HUDEP-2 (cell line): ENCODE measurements around the gene MAN1A1.

Experiments used
- DNase-seq, 76 experiments: peaks; one replicate each; lab custom pipeline; 2025; ENCODE audit not compliant: unreplicated experiment in 76 of 76; lab: John Stamatoyannopoulos, UW

Gene MAN1A1

DNA sequence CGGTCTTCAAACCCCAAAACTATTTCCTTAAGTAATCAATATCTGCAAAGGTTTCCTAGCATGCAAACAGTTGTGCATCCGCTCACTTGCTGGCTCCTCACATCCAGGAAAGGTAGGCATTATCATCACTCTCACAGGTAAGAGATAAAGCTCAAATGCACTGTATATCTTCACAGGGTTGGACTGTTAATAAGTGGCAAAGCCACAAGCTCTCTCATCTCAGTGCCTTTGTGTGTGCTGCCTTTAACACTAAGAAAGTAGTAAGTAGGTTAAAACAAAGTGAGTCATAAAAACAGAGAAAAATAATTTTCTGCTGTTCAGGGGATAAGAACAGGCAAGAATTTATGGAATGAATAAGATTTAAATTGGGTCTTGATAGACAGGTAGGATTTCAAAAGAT, 21.3 kb downstream of the MAN1A1 start:
- DNase-seq = no peak

DNA sequence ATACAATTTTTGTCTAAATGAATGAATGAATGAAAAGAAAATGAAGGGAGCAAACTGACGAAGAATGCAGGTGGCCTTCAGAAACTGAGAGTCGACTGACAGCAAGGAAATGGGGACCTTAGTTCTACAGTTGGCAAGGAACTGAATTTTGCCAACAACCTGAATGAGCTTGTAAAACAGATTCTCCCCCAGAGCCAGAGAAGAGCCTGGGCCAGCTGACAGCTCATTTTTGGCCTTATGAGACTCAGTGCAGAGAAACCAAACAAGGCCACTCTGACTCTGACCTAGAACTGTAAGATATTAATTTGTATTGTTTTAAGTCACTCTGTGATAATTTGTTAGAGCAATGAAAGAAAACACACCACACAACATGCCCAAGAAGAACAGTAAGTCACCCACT, 21.8 kb downstream of the MAN1A1 start:
- DNase-seq = no peak

DNA sequence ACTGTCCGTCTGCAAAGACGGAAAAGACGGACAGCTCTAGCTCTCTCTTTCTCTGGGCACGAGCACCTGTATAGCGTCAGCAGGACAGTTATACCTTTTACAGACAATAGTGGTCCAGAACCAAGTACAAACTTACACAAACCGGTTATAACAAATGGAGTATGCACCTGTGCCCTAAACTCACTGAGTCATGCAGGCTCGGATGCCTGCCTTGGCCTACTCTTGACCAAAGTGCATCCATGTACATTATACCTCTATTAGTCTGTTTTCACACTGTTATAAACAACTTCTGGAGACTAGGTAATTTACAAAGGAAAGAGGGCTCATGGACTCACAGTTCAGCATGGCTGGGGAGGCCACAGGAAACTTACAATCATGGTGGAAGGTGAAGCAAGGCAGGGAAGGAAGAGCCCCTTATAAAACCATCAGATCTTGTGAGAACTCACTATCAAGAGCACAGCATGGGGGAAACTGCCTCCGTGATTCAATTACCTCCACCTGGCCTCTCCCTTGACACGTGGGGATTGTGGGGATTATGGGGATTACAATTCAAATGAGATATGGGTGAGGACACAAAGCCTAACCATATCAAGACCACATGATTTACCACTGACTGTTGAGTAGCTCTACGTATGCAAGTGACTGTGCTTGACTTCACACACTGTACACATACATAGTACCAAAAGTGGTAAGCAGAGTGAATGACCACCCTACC, 23.1 kb downstream of the MAN1A1 start:
- no peak for DNase-seq

DNA sequence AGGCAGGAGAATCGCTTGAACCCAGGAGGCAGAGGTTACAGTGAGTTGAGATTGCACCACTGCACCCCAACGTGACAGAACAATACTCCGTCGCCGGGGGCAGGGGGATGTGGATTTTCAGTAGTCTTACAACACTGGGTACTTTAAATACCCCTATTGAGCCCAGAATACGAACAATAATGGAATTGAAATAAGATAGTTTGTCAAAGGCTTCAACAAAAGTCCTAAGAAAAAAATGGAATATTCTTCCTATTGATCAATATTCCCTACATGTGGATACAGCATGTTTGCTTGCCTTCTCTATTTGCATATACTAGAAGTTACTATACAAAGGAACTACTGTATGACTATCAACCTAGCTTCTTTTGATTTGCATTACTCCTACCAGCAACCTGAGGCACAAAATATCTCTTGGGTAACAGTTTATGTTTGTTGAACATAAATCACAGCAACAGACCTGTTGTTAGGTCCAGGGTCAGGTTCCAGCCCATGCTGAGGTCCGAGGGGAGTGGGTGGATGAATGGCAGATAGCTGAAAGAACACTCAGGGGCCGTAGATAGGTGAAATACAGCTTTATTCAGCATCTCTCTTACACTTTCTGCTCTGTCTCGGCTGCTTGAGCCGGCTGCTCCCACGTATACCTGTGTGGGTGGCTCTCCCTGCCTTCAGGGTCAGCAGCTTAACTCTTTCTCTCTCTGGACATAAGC, 23.8 kb downstream of the MAN1A1 start:
- DNase-seq = no peak

DNA sequence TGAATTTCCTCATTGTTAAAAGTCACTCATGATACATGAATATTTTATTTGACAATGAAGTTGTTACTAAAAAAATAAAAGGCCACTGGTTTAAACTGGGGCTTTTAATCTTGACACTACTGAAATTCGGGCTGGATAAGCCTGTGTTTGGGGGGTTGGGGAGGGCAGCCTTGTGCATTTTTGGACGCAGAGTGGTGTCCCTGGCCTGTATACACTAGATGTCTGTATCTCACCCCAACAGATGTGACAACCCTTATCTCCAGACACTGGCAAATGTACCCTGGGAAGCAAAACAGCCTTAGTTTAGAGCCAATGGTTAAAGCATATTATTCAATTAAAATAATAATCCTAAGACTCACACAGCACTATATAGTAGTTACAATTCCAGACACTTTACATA, 24.8 kb downstream of the MAN1A1 start:
- peak in 74 of 76 experiments; percentile 25 to 96 (median 84) for DNase-seq

DNA sequence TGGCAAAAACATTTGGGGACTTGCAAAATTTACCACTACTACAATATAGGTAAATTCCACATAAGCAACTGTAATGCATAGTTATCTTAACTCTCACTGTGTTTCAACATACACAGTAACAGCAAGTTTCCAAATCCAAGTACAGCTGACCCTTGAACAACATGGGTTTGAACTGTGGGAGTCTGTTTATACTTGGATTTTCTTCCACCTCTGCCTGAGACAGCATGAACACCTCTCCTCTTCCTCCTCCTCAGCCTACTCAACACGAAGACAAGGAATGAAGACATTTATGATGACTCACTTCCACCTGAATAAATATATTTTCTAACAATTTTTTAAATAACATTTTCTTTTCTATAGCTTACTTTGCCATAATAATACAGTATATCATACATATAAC, 25.6 kb downstream of the MAN1A1 start:
- DNase-seq = peak in 1 of 76 experiments; percentile 30

DNA sequence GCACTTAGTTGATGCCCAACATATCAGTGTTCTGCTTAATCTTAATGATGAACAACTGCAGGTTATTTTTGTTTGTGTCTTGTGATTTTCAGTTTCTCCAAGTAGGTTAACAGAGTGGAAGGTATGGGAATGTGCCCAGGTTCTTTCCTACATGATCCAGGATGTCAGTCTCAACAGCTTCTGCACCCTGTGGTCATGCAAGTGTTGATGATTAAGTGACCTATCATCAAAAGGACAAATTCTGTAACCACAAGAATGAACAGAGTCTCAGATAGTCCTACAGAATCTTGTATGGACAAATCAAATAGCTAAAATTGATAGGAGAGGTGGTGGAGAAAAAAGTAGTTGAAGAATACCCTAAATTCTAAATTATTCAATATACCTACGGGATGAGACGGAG, 26.1 kb downstream of the MAN1A1 start:
- no peak for DNase-seq

DNA sequence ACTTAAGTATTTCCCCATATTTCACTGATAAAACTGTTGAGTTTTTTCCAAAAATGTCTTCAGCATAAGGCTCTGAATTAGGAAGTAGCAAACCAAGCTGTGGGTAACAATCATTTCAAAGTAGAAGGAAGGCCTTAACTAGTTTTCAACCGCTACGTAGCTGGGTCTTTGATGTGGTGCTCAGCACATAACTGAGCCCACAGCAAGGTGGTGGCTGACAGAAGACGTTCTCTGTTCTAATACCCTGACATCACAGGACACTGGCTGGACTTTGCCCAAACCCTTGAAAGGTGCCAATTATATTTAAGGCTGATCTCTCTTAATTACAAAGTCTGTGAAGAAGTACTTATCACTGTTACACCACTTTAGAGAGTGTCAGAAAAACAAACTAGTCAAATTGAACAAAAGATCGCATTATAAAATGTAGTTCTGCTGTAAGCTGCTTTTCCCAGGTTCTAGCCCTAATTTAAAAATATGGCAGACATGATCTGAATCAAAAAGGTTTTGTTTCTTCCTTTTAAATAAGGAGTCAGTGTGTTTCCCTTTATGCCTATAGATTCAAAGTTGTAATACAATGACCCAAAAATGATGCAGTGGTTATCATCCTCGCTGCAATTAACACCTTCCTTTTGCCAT, 26.7 kb downstream of the MAN1A1 start:
- no peak for DNase-seq

DNA sequence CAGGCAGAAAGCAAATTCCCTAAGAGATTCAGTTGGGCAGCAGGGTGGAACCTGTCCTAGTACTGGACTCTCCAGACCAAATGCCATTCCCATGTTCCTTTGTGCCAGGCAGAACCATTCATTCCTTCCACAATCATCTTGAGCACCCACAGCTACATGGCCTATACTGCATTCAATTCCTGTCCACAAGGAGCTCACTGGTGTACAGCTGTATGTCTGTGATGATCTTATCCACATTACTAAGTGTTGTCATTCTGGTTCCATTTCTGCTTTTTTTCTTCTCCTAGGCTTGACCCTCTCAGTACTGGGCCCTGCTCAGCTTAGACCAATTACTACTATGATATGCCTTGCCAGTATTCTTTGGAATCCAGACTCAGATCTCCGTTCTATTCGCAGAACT, 27.5 kb downstream of the MAN1A1 start:
- peak in 1 of 76 experiments; percentile 13 for DNase-seq

DNA sequence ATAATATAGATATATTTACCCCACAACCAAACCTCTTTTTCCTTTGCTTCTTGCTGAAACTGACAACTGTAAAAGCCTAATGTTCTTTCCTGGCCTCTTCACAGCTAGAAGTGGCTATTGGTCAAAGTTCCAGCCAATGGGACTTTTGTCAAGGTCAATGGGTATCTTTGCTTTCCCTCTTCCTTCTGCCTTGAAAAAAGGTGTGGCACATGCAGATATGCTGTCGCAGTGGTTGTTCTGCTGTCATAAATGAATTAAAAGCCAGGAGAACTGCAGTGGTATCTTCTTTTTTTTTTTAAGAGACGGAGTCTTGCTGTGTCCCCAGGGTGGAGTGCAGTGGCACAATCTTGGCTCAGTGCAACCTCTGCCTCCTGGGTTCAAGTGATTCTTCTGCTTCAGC, 29.9 kb downstream of the MAN1A1 start:
- peak in 1 of 76 experiments; percentile 22 for DNase-seq

DNA sequence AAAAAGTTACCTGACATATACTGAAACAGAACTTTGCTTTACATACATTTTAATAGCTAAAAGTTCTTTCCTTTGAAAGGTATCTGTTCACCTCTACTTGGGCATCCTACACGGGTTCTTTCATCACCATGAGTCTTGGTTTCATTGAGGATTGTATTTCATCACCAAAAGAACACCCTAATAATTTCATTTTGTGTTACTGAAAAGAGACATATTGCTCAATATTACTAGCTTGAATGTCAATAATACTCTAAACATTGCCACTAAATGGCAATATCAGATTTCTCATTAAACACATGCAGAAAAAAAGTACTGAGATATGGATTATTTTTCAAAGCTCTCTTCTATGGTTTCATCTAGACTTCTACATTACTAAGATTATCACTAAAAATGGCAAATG, 30.8 kb downstream of the MAN1A1 start:
- DNase-seq = no peak

DNA sequence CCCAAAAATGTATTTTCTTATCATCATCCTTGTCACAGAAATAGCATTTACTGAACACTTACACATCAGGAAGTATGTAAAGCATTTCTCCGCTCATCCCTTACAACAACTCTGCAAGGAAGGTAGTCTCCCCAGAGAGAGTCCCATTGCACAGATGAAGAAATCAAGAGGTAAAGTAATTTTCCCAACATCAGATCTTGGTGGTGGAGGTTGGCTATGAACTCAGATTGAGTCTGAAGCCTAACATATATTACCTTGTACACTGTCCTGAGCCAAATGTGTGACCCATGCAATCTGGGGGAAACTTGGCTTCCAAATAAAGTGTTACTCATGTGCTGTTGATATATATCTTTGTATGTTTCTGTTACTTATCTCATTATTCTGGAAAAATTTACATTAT, 31.4 kb downstream of the MAN1A1 start:
- DNase-seq = no peak

DNA sequence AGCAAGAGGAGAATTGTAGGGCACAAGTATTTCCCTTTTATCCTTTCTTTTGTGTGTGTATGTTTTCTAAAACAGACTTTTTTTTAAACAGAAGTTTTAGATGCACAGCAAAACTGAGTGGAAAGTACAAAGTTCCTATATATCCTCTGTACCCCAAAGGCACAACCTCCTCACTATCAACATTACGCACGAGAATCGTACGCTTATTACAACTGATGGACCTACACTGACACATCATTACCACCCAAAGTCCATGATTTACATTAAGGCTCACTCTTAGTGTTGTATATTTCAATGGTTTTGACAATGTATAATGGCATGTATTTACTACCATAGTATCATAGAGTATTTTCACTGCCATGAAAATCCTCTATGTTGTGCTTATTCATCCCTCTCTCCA, 32.6 kb downstream of the MAN1A1 start:
- DNase-seq = no peak

DNA sequence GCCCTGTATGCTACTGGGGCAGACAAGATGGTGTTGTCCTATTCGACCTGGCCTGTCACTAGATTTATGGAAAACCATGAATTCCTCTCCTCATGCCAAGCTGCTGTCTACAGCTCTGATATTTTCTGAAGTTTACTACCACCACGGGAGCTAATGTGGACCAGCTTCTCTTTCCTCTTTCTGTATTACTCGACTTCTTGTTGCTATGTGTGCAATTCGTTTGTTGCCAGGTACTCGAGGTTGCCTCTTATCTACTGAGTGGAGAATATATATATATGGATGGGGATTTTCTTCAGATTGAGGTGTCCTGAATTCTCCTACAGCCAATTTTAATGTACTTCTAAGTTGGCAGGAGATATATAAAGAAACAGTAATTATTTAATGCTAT, 34.7 kb downstream of the MAN1A1 start:
- DNase-seq = no peak

DNA sequence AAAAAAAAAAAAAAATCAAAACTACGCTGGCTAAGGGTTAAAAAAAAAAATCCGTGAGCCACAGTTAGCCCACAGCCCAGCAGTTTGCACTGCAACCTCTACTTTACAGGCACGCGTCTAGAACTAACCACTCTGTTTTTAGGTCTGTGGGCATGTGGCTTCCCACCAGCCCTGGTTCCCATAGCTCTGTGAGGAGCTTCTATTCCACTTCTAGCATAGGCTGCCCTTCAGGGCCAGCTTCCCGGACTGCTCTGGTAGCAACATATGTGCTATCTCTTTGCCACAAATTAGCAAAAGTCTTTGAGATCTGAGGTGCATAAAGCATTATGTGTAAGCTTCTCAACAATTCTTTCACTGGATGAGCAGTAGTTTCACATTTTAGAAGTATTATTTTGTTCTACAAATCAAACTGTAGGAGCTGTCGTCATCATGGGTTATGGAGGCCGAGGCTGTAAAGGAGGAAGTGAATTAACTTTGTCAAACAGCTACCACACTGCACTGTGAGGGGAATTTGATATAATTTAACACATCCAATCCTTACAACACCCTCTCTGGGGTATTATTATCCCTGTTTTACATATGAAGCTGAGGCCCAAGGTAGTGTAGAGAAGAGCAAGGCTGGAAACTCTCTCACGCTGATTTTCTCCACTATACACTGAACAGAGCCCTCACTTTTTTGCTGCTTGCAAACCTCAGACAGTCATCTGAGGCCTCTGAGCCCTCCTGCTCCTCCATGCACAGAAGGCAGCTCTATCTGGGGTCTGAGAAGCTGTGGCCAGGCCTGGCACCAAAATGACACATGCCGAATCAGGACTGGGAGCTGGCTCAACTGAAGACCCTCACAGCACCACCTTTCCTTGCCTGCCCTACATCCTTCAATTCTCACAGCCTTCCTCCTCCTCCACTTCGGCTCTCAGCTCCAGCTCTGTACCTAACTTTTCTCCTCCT, 35.4 kb downstream of the MAN1A1 start:
- no peak for DNase-seq

DNA sequence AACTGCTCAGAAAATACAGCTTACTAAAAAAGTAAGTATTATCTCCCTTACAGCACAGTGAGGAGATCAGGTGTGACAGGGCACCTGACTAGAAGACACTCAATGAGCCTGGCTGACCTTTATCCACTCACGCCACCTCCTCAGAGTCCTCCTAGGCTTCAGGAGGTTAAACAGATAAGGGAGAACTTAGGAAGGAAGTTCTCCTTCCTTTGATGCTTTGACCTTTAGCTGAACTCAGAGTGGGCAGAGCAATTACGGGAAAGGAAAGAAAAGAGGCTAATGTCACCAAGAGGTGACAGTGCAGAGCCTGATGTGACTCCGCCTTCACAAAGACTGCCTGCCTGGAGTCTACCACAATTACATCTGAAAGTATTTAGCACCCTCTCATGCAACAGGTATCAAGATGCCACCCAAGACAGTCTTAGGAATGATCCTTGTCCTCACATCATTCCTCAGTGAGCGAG, 36.7 kb downstream of the MAN1A1 start:
- peak in 21 of 76 experiments; percentile 9 to 72 (median 37) for DNase-seq

DNA sequence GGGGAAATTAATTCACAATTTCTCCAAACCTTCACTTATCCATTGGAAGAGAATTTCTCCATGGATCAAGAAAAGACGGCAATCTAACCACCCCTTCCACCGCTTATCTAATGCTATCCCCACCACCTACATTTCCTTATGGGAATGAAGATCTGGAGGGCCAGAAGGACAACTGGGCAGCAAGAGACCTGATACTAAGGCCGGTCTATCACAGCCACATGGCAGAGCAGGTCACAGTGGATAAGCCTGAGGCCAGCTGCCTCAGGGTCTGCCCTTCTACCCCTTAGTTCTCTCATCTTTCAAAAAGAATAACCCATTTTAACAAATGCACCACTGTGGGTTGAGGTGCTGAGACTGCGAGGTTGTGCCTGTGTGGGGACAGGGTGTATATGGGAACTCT, 37.1 kb downstream of the MAN1A1 start:
- DNase-seq = no peak

DNA sequence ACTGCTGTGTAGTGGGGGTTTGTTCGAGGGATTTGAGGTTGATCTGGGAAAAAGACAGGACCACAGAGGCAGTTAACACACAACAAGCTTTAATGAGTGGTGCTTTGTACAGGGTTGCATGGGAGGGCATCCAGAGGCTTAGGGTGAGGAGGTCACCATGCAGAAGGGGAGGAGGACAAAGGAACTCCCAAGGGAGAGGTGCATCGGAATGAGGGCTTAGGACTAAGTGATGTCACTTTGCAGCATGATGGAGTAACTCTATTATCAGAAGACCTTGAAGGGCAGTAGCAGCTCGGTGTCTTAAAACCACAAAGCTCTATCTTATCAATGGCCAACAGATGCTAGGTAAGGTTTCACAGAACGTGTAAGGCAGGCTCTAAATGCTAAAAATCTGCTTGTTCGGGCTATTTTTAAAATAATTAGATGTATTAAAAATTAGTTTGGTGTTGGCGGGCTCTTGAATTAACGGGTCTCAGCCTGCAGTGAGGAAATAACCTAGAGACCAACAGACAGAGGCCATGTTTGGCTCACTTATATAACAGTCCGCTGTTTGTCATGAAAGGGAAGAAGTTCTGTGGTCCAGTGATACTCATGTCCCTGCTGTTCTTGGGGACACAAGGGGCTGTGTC, 37.9 kb downstream of the MAN1A1 start:
- peak in 63 of 76 experiments; percentile 16 to 86 (median 53) for DNase-seq

DNA sequence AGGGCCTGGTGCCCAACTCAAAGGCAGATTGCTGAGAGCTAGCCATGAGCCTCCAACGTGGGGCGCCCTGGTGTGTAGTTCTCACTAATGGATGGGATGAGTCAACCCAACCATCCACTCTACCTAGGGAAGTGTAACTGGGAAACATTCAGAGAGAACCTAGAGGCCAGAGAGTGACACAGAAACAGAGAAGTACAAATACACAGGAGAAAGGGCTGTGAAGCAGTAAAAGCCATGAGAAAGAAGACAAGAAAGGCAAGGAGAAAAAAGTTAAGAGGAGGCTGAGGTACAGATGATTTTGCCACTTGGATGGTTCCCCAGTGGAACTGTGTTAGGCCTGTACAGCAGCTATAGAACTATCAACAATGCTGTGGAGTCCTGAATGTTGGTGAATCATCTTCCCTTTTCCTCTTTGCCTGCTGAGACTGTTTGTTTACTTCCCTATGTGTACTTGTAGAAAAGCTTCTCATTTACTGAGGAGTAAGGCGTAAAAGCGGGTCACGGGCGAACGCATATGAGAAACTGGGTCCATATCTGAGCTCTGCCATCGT, 39.0 kb downstream of the MAN1A1 start:
- DNase-seq = no peak
